ENCODE measurements around the gene RTN1.
A peak's percentile ranks its signal among the peaks of the same experiment; 100 is the strongest.

RTN1 gene

GRCh38 chr14:59627011-59627520, 243.5 kb downstream of the RTN1 start:
- ATAC-seq = no peak

- ATAC-seq = no peak
Measured at GRCh38 chr14:59622631-59623030, 247.9 kb downstream of the RTN1 start.

- ATAC-seq = no peak
Measured at GRCh38 chr14:59619061-59619460, 251.5 kb downstream of the RTN1 start.

GRCh38 chr14:59601056-59601455, 269.5 kb downstream of the RTN1 start:
- ATAC-seq = no peak

GRCh38 chr14:59600211-59600945, 270.2 kb downstream of the RTN1 start:
- ATAC-seq = no peak

GRCh38 chr14:59595071-59595470, 275.5 kb downstream of the RTN1 start:
- ATAC-seq = no peak

- ATAC-seq = no peak
Measured at GRCh38 chr14:59591641-59592370, 278.8 kb downstream of the RTN1 start.

GRCh38 chr14:59588101-59588500, 282.5 kb downstream of the RTN1 start:
- ATAC-seq = no peak

- no peak for ATAC-seq
Measured at GRCh38 chr14:59585891-59586554, 284.6 kb downstream of the RTN1 start.

- no peak for ATAC-seq
Measured at GRCh38 chr14:59583755-59584154, 286.8 kb downstream of the RTN1 start.

GRCh38 chr14:59582845-59583509, 287.6 kb downstream of the RTN1 start:
- no peak for ATAC-seq

GRCh38 chr14:59582161-59582560, 288.4 kb downstream of the RTN1 start:
- ATAC-seq = no peak

GRCh38 chr14:59580911-59581310, 289.7 kb downstream of the RTN1 start:
- no peak for ATAC-seq

GRCh38 chr14:59576332-59577294, 294.0 kb downstream of the RTN1 start, which contains the start of gene CCDC175:
CCDC175 (minus strand) TSS chr14:59576812; CDS start chr14:59576775, 37 bp downstream.
- peak; percentile 91 to 92 for ATAC-seq

- no peak for ATAC-seq
Measured at GRCh38 chr14:59570122-59570521, 300.5 kb downstream of the RTN1 start.

- ATAC-seq = no peak
Measured at GRCh38 chr14:59566725-59567124, 303.9 kb downstream of the RTN1 start.

- no peak for ATAC-seq
Measured at GRCh38 chr14:59566296-59566695, 304.3 kb downstream of the RTN1 start.

- no peak for ATAC-seq
Measured at GRCh38 chr14:59565087-59565486, 305.5 kb downstream of the RTN1 start.

- no peak for ATAC-seq
Measured at GRCh38 chr14:59564366-59564765, 306.2 kb downstream of the RTN1 start.

- no peak for ATAC-seq
Measured at GRCh38 chr14:59547310-59547709, 323.3 kb downstream of the RTN1 start.
